GM21447 (cell line): ENCODE data around the gene BMP6.
A peak's percentile ranks its signal among the peaks of the same experiment; 100 is the strongest.

Source experiments
- ATAC-seq: cut with Tn5 transposase; IDR thresholded peaks from one replicate; pipeline ENCODE4 v1.9.1; 2021; ENCODE audit not compliant: unreplicated experiment

Gene BMP6

DNA sequence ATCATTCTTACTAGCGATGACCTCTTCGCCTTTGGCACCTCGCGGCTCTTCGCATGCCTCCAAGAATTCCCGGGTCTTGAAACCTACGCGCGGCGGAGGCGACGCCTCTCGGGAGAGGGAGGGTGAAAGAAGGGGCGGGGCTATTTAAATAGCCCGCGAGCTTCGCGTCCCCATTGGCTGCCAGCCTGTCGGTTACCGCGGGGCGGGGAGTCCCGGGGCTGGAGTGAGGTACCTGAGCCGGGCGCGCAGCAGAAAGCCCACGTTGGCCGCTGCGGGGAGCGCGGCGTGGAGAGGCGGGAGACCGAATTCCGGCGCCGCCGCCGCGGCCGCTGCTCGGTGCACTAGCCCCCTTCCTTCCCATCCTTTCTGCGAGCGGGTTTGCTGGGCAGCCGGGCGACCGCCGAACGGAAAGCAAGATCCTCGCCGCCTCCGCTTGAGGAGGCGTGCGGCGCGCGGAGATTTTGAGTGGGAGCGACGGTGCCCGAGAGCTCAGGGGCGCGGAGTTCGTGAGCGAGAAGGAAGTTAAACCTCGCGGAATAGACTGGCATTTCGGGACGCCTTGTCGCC is at the start of gene BMP6:
BMP6 (plus strand) TSS at position 251 of the 567 bp plus-strand sequence. CDS start 857 bp downstream, outside the sequence.
- ATAC-seq = peak; percentile 65

DNA sequence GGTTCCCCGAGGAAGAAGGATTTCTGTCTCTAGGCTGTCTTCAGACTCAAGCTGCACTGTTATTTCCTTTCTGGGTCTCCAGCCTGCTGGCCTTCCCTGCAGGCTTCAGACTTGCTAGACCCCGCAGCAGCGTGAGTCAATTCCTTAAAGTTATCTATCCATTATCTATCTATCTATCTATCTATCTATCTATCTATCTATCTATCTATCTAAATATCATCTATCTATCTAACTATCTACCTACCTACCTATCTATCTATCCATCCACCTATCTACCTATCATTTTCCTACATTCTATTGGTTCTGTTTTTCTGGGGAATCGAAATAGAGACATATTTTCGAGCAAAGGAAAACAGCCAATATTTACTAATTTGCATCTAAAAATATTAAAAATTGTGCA is 48.7 kb upstream of the BMP6 start:
- no peak for ATAC-seq

DNA sequence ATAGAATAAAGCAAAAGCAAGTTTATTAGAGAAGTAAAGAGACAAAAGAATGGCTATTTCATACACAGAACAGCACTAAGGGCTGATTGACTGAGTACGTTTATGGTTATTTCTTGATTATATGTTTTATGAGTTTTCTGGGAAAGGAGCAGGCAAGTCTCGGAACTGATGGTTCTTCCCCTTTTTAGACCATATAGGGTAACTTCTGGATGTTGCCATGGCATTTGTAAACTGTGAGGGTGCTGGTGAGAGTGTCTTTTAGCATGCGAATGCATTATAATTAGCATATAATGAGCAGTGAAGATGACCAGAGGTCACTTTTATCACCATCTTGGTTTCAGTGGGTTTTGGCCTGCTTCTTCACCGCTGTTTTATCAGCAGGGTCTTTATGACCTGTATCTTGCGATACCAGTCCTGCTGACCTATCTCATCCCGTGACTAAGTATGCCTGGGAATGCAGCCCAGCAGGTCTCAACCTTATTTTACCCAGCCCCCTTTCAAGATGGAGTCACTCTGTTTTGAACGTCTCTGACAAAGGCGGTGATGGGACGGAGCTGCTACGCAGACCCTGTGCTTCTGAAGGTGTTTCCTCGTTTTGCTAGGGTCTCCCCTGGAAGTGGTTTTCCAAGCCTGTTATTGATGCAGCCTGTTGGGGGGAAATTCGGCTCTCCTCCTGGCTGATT is 45.4 kb upstream of the BMP6 start:
- ATAC-seq = no peak

DNA sequence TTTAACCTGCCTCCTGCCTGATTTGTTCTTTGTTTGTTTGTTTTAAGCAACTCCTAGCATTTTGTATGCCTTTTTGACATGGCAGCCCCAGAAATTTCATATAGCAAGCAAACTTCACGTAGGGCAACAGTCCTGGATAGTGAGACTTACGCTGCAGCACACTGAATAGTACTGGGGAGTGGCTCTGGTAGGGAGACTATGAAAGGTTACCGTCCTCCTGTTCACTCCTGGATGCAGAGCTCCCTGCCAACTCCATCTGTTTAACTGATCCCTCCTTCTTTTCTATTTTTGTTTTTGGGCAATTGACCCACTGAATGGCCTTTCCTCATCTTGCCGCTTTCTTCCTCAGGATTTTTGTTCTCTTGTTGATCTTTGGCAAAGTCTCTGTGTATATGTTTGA is 44.5 kb upstream of the BMP6 start:
- no peak for ATAC-seq

DNA sequence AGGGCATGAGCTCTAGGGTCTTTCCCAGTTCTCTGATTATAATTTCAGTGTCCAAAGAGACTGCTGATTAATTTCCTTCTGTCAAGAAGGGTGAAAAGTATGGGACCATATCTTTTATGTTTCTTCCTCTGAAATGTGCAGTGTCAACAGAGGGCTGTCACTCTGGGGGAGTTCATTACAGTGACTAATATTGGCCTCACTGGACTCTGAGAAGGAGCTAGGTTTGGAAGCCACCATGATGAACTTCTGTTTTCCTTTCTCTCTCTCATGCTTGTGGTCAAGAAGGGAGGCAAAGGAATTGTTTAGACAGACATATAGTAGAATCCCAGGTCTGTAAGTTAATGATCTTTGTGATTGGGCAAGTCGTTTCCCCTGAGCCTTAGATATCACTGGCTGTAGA is 41.8 kb upstream of the BMP6 start:
- no peak for ATAC-seq

DNA sequence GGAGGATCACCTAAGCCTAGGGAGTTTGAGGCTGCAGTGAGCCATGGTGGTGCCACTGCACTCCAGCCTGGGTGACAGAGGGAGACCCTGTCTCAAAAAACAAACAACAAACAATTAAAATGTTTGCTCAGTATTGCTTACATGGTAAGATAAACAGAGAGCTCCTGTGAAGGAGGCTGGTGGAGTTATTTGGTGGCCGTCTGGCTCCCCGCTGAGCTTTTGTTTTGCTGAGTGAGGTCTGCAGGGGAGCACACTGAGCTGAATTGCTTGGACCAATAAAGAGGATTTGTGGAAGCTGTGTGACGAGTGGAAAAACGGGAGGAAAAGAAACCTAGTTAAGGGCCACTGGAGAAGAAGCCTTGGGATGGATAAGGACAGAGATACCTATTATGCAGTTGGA is 41.1 kb upstream of the BMP6 start:
- ATAC-seq = no peak

DNA sequence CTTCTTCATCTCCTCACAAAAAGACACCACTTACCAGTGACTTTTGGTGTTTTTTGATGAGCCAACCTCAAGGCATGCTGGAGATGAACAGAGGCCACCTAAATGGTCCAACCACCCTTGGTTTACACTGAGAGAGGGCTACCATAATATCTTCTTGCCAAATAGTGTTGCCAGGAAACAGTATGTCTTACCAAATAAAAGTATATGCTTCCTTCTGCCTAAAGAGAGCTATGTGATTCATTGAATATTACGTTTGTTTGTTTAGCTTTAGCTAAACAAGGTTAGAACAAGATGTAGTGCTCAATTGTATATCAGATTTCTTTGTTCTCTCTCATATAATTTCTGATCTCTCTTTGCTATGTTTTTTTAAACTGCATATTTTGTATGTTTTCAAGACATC is 40.6 kb upstream of the BMP6 start:
- no peak for ATAC-seq

DNA sequence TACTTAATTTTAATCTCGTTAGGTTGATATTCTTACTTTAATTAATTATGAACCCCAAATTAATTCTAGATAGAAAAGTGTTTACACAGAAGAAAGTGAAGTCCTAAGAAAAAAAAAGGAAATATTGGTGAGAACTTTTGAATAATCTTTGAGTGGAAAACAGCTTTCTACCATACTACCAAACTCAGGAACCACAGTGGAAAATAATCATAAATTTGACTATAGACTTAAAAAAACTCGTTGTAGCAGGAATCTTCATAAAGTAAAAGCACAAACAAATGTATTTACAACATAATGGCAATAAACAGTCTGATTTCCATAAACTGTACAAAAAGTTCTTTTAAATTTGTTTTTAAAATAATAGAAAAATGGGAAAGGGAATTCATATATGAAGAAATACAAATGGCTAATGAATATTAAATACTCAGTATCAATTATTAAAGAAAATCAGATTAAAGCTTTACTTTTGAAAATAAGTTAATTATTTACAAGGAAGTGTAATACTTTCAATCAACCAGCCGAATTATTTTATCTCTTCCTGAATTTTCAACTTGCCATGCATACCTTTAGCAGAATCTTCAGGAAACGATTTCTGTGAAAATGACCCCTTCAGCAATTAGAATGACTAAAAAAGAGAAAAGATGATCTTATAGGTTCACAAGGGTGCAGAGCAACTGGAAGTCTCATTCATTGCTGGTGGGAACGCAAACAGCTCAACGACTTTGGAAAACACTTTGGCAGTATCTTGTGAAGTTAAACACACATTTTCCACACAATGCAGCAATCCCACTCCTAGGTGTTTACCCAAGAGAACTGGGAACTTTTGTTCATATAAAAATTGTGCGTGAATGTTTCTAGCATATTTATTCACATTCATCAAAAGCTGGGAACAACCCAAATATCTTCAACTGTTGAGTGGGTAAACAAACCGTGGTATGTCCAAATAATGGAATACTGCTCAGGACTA is 38.5 kb upstream of the BMP6 start:
- no peak for ATAC-seq

DNA sequence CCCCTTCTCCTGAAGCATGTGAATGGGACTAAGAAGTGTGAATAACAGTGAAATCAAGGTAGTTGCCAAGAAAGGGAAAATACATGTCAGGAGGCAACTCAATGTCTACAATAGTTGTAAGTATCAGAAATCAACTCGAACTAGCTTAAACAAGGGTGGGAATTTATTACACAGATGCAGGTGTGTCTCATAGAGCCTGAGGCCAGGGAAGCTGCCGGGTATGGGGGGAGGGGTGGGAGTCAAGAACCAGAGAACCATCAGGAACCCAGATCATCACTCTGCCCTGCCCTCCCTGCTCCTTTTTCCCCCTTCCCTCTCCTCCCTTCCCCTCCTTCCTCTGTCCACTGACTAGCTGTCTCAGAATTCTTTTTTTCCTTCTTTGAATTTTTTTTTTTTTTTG is 34.9 kb upstream of the BMP6 start:
- ATAC-seq = no peak

DNA sequence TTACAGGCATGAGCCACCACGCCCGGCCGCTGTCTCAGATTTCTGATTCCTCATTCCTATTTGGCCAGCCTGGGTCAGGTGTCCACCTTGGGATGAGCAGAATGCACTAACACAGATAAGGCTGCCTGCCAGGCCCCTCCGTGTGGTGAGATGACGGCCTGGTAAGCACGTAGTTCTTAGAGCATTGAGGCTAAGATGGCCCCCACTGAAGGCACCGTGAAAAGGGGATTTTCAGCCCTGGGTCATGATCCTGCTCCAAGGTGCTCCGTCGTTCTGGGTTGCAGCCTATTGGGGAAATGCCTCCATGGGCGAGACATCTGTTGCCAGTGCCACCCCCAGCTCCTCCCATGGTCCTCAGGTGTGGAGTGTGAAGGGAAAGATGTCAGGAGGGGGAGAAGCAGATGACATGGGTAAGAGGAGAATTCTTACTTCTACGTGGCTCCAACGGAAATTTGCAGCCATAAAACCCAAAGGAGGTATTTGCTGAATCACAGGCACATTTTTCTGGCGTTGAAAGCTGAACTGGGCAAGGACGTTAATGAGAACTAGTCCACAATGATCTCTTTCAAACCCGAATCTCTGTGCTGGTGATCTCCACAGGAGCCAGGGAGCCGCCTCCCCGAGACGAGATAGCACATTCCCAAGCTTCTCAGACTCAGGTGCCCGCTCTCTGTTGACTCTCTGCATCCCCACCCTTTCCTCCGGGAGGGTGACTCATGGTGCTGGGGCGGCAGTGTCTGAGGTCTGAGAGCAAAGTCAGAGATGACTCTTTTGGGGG is 34.0 kb upstream of the BMP6 start:
- ATAC-seq = no peak

DNA sequence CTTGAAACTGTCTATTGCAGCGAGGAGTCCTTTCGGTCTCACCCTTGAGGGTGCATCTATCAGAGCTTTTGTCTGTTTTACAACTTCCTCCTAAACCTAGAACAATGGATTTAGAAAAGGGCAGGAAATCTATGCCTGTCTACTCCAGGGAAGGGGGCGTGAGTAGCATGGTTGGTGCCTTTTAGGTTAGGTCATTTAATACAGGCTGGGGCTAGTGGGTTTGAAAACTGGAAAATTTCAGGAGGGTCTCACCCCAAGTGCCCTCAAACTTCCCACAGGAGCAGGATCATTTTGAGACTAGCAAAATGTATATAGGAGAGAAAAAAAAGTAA is 33.5 kb upstream of the BMP6 start:
- ATAC-seq = no peak

DNA sequence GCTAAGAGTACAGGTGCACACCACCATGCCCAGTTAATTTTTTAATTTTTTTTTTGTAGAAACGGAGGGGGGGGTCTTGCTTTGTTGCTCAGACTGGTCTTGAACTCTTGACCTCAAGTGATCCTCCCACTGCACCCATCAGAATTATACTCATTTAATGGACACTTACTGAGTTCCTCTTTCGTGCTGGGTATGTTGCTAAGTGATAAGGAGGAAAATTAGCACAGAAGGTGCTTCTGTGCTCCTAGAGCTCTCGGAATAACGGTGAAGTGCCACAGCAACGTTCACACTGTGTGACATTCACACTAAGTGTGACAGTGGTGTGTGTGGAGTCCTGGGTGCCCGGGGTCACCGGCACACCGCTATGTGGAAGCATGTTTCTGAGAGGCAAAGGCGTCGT is 32.1 kb upstream of the BMP6 start:
- ATAC-seq = no peak

DNA sequence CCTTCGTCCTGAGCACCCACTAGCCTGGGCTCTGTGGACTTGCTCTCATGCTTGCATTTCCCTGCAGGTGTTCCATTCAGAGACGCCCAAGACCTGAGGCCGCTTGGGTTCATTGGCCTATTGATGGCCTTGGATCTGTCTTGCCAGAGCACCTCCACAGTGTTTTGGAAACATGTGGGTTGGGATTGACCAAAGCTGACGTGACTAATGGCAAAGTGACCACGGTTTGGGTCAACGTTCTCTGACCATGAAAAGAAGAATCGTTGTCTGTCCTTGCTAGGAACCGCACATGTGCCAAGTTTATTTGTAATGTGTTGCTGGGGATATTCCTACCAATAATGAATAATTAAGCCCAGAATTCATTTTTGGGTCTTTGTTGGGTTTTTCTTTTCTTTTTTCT is 29.8 kb upstream of the BMP6 start:
- ATAC-seq = no peak

DNA sequence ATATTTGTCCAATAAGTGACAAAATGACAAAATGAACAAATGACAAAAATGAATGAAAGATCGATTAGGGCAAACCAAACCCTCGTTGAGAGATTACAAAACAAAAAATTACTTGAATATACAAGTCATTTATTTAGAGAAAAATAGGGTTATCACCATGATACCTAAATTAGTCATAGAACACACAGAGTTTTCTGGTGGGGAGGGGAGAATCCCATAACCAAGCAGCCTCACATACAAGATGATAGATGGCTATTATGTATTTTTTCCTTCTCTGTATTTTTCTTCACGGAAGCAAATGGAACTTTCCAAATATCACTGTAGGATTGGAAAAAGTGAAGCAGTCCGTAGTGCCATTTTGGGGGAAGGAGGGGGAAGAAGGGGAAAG is 28.5 kb upstream of the BMP6 start:
- ATAC-seq = no peak

DNA sequence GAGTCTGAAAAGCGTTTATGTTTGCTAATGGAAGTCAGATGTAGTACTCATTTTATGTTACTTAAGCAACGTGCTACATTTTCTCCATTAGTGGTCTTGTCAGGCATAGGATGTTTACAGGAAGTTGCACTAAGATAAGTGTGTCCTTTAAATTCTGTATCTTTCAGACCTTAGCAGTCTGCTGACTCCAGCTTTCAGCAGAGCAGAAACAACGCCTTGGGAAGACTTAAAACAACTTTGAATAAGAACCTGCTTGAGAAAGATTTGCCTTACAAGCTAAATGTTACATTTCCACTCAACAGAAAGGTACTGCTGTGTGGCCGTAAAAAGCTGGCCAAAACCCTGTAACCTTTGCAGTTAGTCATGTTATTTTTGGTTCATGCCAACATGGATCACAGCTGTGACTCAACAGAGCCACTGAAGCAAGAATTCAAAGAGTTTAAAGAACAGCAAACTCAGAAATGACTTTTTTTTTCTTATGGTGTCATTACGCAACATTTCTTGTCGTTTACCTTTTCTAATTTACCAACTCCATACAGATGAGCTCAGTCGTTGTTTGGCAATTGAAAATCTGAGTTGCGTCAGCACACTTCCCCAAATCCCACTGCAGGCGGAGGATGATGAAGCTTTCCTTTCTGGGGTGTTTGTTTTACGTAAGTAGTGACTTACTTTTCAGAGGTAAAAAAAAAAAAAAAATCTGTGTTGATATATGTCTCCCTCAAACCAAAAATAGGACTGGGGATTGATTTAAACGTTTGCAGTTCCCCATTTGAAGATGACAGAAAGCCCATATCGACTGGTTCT is 27.9 kb upstream of the BMP6 start:
- ATAC-seq = no peak

DNA sequence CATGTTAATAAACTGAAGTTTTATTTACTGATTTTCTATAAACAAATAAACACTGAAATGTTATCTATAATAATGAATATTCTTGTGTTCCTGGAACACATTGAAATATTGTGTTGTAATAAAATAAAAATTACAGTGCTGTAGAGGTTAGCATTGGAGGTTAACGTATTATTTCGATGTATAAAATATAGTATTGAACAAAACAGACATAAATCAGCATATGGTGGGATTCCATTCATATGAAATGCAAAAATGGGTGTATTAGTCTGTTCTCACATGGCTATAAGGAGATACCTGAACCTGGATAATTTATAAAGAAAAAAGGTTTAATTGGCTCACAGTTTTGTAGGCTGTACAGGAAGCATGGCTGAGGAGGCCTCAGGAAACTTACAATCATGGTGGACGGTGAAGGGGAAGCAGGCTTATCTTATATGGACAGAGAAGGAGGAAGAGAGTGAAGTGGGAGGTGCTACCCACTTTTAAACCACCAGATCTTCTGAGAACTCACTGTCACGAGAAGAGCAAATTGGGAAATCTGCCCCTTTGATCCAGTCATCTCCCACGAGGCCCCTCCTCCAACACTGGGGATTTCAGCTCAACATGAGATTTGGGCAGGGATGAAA is 24.6 kb upstream of the BMP6 start:
- ATAC-seq = no peak

DNA sequence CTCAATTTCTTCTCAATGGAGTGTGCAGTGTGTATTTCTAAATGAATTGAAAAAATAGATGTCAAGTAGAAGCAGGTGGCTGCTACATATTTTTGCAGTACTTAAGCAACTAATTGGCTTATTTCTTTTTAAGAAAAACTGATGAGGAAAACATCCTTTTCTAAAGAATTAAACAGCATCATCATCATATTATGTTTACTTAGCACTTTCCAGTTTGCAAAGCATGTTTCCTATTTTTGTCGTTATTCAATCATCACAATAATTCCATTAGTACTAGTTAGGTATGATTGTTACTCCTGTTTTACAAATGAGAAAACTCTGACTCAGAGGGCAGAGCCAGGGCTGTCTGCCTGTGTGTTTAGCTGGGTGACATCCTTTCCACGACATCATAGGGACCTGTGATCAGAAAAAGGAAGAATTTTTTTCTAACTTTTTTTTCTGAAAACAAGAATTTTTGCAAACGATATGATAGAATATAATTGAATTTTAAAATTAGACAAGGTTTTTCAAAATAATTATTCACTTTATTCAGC is 22.7 kb upstream of the BMP6 start:
- ATAC-seq = no peak

DNA sequence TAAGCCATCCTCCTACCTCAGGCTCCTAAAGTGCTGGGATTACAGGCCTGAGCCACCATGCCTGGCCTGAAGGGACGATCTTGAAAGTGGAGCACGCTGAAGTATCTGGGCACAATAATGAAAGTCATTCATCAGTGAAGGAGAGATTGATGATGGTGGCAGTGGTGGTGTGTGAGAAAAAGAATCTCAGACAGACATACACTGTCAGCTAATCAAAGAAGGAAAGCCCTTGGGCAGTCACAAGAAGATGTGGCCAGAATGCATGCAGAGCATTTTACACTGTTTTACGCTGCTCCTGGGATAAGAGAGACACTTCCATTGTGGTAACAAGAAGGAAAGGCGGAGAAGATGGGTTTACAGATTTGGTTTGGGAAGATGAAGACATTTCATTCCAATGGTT is 20.4 kb upstream of the BMP6 start:
- ATAC-seq = no peak

DNA sequence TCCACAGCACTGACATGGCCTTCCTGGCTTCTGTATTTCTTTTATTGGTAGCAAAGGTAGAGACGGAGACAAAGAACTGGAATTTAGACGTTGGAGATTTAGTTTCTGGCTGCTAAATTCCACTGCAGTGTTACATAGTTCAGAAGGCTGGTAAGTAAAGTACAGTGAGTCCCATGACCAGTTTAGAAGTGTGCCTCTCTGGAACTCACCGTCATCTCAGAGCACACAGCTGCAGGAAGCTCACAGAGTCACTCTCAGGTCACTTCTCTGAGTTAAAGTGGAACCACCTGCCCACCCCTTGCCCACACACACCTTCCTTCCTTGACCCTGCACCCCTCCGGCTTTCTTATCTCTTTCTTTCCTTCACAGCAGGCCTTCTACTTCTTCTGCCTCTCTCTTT is 19.6 kb upstream of the BMP6 start:
- no peak for ATAC-seq

DNA sequence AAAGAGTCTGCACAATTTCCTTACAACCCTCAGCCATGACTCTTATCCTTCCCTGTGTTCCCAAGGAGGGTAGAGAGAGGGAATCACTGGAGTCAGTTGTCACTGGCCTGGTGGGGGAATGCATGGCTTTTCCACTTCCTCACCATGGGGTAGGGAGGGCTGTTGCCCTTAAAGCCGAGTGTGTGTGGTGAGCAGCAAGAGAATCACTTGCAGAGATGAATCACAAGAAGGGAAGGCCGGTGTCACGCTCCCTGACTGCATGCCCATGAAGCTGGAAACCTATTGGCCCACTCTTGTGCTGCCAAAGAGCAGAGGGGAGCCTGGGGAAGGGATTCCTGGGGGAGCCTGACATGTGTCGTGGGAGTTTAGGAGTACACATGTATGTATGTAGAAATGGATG is 18.1 kb upstream of the BMP6 start:
- no peak for ATAC-seq
